Ectodermal cell (in vitro differentiated cells): ENCODE results near the gene CNKSR3.

Experiments
- H3K27ac ChIP-seq: 2 replicates; pipeline ENCODE4 v1.7.0; 2013; ENCODE audit warnings: mild to moderate bottlenecking, low read depth, low read length; ENCODE audit not compliant: insufficient read depth, poor library complexity, severe bottlenecking
- H3K27me3 ChIP-seq: 2 replicates; pipeline ENCODE4 v1.7.0; 2013; ENCODE audit warnings: mild to moderate bottlenecking, low read length; ENCODE audit not compliant: insufficient read depth, control insufficient read depth, poor library complexity, severe bottlenecking
- H3K36me3 ChIP-seq: one replicate; pipeline ENCODE4 v1.7.0; 2013; ENCODE audit warnings: low read length; ENCODE audit not compliant: control insufficient read depth, insufficient read depth
- H3K4me1 ChIP-seq: one replicate; pipeline ENCODE4 v1.7.0; 2013; ENCODE audit warnings: low read length; ENCODE audit not compliant: control insufficient read depth, insufficient read depth
- H3K4me3 ChIP-seq: 2 replicates; pipeline ENCODE4 v1.7.0; 2013; ENCODE audit warnings: low read depth, low read length, control low read depth; ENCODE audit not compliant: insufficient read depth
- H3K9me3 ChIP-seq: 2 replicates; pipeline ENCODE4 v1.7.0; 2013; ENCODE audit warnings: mild to moderate bottlenecking, low read length, moderate library complexity; ENCODE audit not compliant: control insufficient read depth
- WGBS, 2 experiments: methylation state at CpG; one replicate each; pipeline ENCODE4 v1.1.7; 2013; ENCODE audit warnings: missing lambda C conversion rate in 2 of 2; 5-methylcytosine and 5-hydroxymethylcytosine counted together

CNKSR3 gene

GRCh38 chr6:154458565-154459470 lies 51.7 kb downstream of the CNKSR3 start:
- Histone ChIP-seq H3K36me3 (no peaks in the 10 kb centered on the region), H3K9me3 (no peaks in the 10 kb centered on the region), H3K27ac (no peak overlapping the region), H3K27me3 (no peaks in the 10 kb centered on the region), H3K4me3 (no peak overlapping the region), H3K4me1 (peaks cover 24% of the 10 kb centered on the region)
- WGBS, 2 experiments = 82 to 88% methylated on average over 8 of the region's 8 CpGs

GRCh38 chr6:154457881-154458284 lies 52.6 kb downstream of the CNKSR3 start:
- H3K4me1 ChIP-seq = peaks cover 24% of the 10 kb centered on the region
- H3K27me3 ChIP-seq = no peaks in the 10 kb centered on the region
- H3K36me3 ChIP-seq = no peaks in the 10 kb centered on the region
- H3K4me3 ChIP-seq = no peak overlapping the region
- 70 to 78% methylated on average over 5 of the region's 5 CpGs for WGBS, 2 experiments
- H3K9me3 ChIP-seq = no peaks in the 10 kb centered on the region
- H3K27ac ChIP-seq = no peak overlapping the region

GRCh38 chr6:154457046-154457713 lies 53.3 kb downstream of the CNKSR3 start:
- H3K9me3 ChIP-seq = no peaks in the 10 kb centered on the region
- WGBS, 2 experiments = 93 to 94% methylated on average over 13 of the region's 13 CpGs
- H3K36me3 ChIP-seq = no peaks in the 10 kb centered on the region
- H3K4me1 ChIP-seq = peaks cover 24% of the 10 kb centered on the region
- no peak overlapping the region for H3K4me3 ChIP-seq
- no peaks in the 10 kb centered on the region for H3K27me3 ChIP-seq
- no peak overlapping the region for H3K27ac ChIP-seq

- Histone ChIP-seq H3K27ac (no peak overlapping the region), H3K4me1 (peaks cover 11% of the 10 kb centered on the region), H3K9me3 (no peaks in the 10 kb centered on the region), H3K36me3 (peaks cover 5% of the 10 kb centered on the region), H3K4me3 (no peak overlapping the region), H3K27me3 (no peaks in the 10 kb centered on the region)
- 90% methylated on average over 2 of the region's 2 CpGs; no CpG with 5 or more reads in 1 of the 2 experiments for WGBS, 2 experiments
These were observed 57.2 kb downstream of the CNKSR3 start for GRCh38 chr6:154453329-154453728.

GRCh38 chr6:154450498-154450897 lies 60.0 kb downstream of the CNKSR3 start:
- Histone ChIP-seq H3K36me3 (peaks cover 5% of the 10 kb centered on the region), H3K4me3 (no peak overlapping the region), H3K27me3 (no peaks in the 10 kb centered on the region), H3K27ac (no peak overlapping the region), H3K9me3 (no peaks in the 10 kb centered on the region), H3K4me1 (peaks cover 3% of the 10 kb centered on the region)
- 85 to 89% methylated on average over 3 of the region's 3 CpGs for WGBS, 2 experiments

GRCh38 chr6:154448448-154449096 lies 61.9 kb downstream of the CNKSR3 start:
- 88 to 92% methylated on average over 11 of the region's 11 CpGs for WGBS, 2 experiments
- Histone ChIP-seq H3K4me1 (peaks cover 3% of the 10 kb centered on the region), H3K27ac (peak overlapping the region; percentile 20), H3K27me3 (no peaks in the 10 kb centered on the region), H3K4me3 (no peak overlapping the region), H3K9me3 (no peaks in the 10 kb centered on the region), H3K36me3 (peaks cover 5% of the 10 kb centered on the region)

- no peak overlapping the region for H3K4me3 ChIP-seq
- no peaks in the 10 kb centered on the region for H3K9me3 ChIP-seq
- H3K27me3 ChIP-seq = no peaks in the 10 kb centered on the region
- peaks cover 3% of the 10 kb centered on the region for H3K4me1 ChIP-seq
- H3K36me3 ChIP-seq = peaks cover 5% of the 10 kb centered on the region
- no peak overlapping the region for H3K27ac ChIP-seq
- 92 to 96% methylated on average over 2 of the region's 2 CpGs for WGBS, 2 experiments
These were observed 62.5 kb downstream of the CNKSR3 start for GRCh38 chr6:154447954-154448353.

- Histone ChIP-seq H3K27ac (no peak overlapping the region), H3K36me3 (peaks cover 5% of the 10 kb centered on the region)
- 92 to 97% methylated on average over 8 of the region's 8 CpGs for WGBS, 2 experiments
These were observed 63.5 kb downstream of the CNKSR3 start for GRCh38 chr6:154446984-154447383.

GRCh38 chr6:154445417-154445816 lies 65.1 kb downstream of the CNKSR3 start:
- Histone ChIP-seq H3K4me1 (peaks cover 3% of the 10 kb centered on the region), H3K27ac (no peak overlapping the region), H3K4me3 (no peak overlapping the region), H3K9me3 (no peaks in the 10 kb centered on the region), H3K36me3 (peaks cover 10% of the 10 kb centered on the region), H3K27me3 (no peaks in the 10 kb centered on the region)
- WGBS, 2 experiments = 88 to 93% methylated on average over 1 to 2 of the region's 2 CpGs

More at GRCh38 chr6:154446984-154447383, 63.5 kb downstream of the CNKSR3 start:
- Histone ChIP-seq H3K4me3 (no peak overlapping the region), H3K27me3 (no peaks in the 10 kb centered on the region), H3K4me1 (peaks cover 3% of the 10 kb centered on the region), H3K9me3 (no peaks in the 10 kb centered on the region)

- no peak overlapping the region for H3K27ac ChIP-seq
- no peaks in the 10 kb centered on the region for H3K27me3 ChIP-seq
- H3K4me3 ChIP-seq = no peak overlapping the region
- WGBS, 2 experiments = 94 to 97% methylated on average over 12 of the region's 12 CpGs
- no peaks in the 10 kb centered on the region for H3K9me3 ChIP-seq
- H3K4me1 ChIP-seq = no peaks in the 10 kb centered on the region
- H3K36me3 ChIP-seq = peaks cover 4% of the 10 kb centered on the region
These were observed 68.5 kb downstream of the CNKSR3 start for GRCh38 chr6:154441995-154442310.
